H1 (cell line): ENCODE data around the gene SLC13A4. TPM values are rescaled to one million over a fixed set of nuclear protein-coding genes. Genes with fewer than 3 reads are reported as not detected.

ENCODE experiments used
- CTCF ChIA-PET: fragments of 300-600 bp; sonication (Branson Sonifier 250); formaldehyde crosslinking; loops from one replicate; lab custom pipeline; 2021; ENCODE audit not compliant: partially characterized antibody; lab: Charles Lee
- POLR2A ChIA-PET: fragments of 300-600 bp; sonication (Branson Sonifier 250); formaldehyde crosslinking; loops from one replicate; lab custom pipeline; 2021; ENCODE audit warnings: inconsistent platforms; ENCODE audit not compliant: partially characterized antibody; lab: Charles Lee
- DNase-seq, 2 experiments: peaks; one replicate each; pipeline versions ENCODE4 v3.0.0 to v3.0.0-alpha.2; 2010 to 2022; ENCODE audit warnings: low spot score in 2 of 2, low read depth in 1 of 2, mixed read lengths in 1 of 2
- FAIRE-seq: peaks from 2 replicates; lab custom pipeline; 2011; peaks lifted over from hg19 to GRCh38; lab: Jason Lieb, UNC
- H2AFZ ChIP-seq: 2 replicates; pipeline ENCODE4 v1.8.1; 2012; ENCODE audit warnings: low read length, inconsistent platforms
- H2AK5ac ChIP-seq: 2 replicates; pipeline ENCODE4 v1.6.1; 2013; ENCODE audit warnings: low read depth, low read length
- H2BK120ac ChIP-seq: replicated peaks from 2 replicates; pipeline ENCODE3; 2013; ENCODE audit warnings: low read depth, low read length, inconsistent platforms
- H2BK12ac ChIP-seq: 2 replicates; pipeline ENCODE4 v1.6.1; 2013; ENCODE audit warnings: low read depth, low read length
- H2BK15ac ChIP-seq: 2 replicates; pipeline ENCODE4 v1.6.1; 2013; ENCODE audit warnings: low read length
- H2BK20ac ChIP-seq: 2 replicates; pipeline ENCODE4 v1.6.1; 2013; ENCODE audit warnings: low read length
- H2BK5ac ChIP-seq: 2 replicates; pipeline ENCODE4 v1.6.1; 2013; ENCODE audit warnings: low read depth, low read length
- H3K14ac ChIP-seq: 2 replicates; pipeline ENCODE4 v1.6.1; 2013; ENCODE audit warnings: inconsistent platforms; ENCODE audit not compliant: insufficient read length
- H3K18ac ChIP-seq: 2 replicates; pipeline ENCODE4 v1.6.1; 2013; ENCODE audit warnings: low read length; ENCODE audit errors: extremely low read depth
- H3K23ac ChIP-seq: 2 replicates; pipeline ENCODE4 v1.6.1; 2013; ENCODE audit warnings: inconsistent platforms; ENCODE audit not compliant: insufficient read length
- H3K23me2 ChIP-seq: 2 replicates; pipeline ENCODE4 v1.6.1; 2013; ENCODE audit warnings: low read depth, low read length
- H3K27ac ChIP-seq: 2 replicates; pipeline ENCODE4 v1.6.1; 2011; ENCODE audit warnings: low read depth, low read length, inconsistent platforms
- H3K27me3 ChIP-seq, 4 experiments: replicated peaks in 1 of 4; 1 replicate in 1 of 4; 2 replicates in 3 of 4; pipeline versions ENCODE4 v1.6.1 to v1.8.1; 2011 to 2013; ENCODE audit warnings: low read length in 3 of 4, mild to moderate bottlenecking in 3 of 4, inconsistent platforms in 2 of 4, mixed read lengths in 2 of 4, moderate library complexity in 1 of 4; ENCODE audit not compliant: control insufficient read depth in 3 of 4, insufficient read depth in 3 of 4; ENCODE audit errors: extremely low read depth in 1 of 4
- H3K36me3 ChIP-seq, 4 experiments: 2 replicates each; pipeline versions ENCODE4 v1.6.1 to v1.8.1; 2011 to 2013; ENCODE audit warnings: mild to moderate bottlenecking in 4 of 4, low read length in 3 of 4, moderate library complexity in 2 of 4, control low read depth in 1 of 4, inconsistent platforms in 1 of 4; ENCODE audit not compliant: insufficient read depth in 4 of 4, control insufficient read depth in 2 of 4
- H3K4ac ChIP-seq: replicated peaks from 2 replicates; pipeline ENCODE3; 2013; ENCODE audit warnings: low read length, low read depth, mixed read lengths, inconsistent platforms; ENCODE audit not compliant: insufficient read length
- H3K4me1 ChIP-seq, 4 experiments: replicated peaks in 1 of 4; 1 replicate in 1 of 4; 2 replicates in 3 of 4; pipeline versions ENCODE4 v1.6.1 to v1.8.1; 2011 to 2013; ENCODE audit warnings: low read length in 3 of 4, inconsistent platforms in 2 of 4, mixed read lengths in 1 of 4; ENCODE audit not compliant: insufficient read depth in 4 of 4, control insufficient read depth in 3 of 4
- H3K4me2 ChIP-seq, 2 experiments: 2 replicates each; pipeline versions ENCODE4 v1.6.1 to v1.8.1; 2011 to 2013; ENCODE audit warnings: low read depth in 2 of 2, low read length in 2 of 2, control low read depth in 1 of 2, inconsistent platforms in 1 of 2, mild to moderate bottlenecking in 1 of 2; ENCODE audit not compliant: insufficient read depth in 1 of 2
- H3K4me3 ChIP-seq, 4 experiments: fragments of 200-600, 300-600 bp in 1 of 4; sonication (generic), shearing (Covaris generic), sonication (Bioruptor Twin) in 1 of 4; 2 replicates each; pipeline versions ENCODE4 v1.5.1 to v1.8.1; 2011 to 2016; ENCODE audit warnings: low read length in 4 of 4, low read depth in 3 of 4, control low read depth in 2 of 4, inconsistent platforms in 2 of 4, mild to moderate bottlenecking in 2 of 4, mixed read lengths in 1 of 4, moderate library complexity in 1 of 4; ENCODE audit not compliant: insufficient read depth in 2 of 4; ENCODE audit errors: extremely low read depth in 1 of 4
- H3K56ac ChIP-seq: replicated peaks from 2 replicates; pipeline ENCODE3; 2013; ENCODE audit warnings: low read depth, mild to moderate bottlenecking, mixed read lengths, low read length, inconsistent platforms; ENCODE audit not compliant: insufficient read length
- H3K79me1 ChIP-seq: 2 replicates; pipeline ENCODE4 v1.6.1; 2013; ENCODE audit warnings: low read depth, low read length, control low read depth
- H3K79me2 ChIP-seq, 2 experiments: 2 replicates each; pipeline versions ENCODE4 v1.6.1 to v1.8.1; 2012 to 2013; ENCODE audit warnings: low read length in 2 of 2, mild to moderate bottlenecking in 2 of 2, inconsistent platforms in 1 of 2; ENCODE audit not compliant: insufficient read depth in 2 of 2, control insufficient read depth in 1 of 2
- H3K9ac ChIP-seq, 4 experiments: replicated peaks in 1 of 4; 1 replicate in 1 of 4; 2 replicates in 3 of 4; pipeline versions ENCODE4 v1.6.1 to v1.8.1; 2011 to 2013; ENCODE audit warnings: low read depth in 3 of 4, low read length in 3 of 4, control low read depth in 2 of 4, mild to moderate bottlenecking in 2 of 4, moderate library complexity in 2 of 4, inconsistent platforms in 1 of 4; ENCODE audit errors: extremely low read depth in 1 of 4
- H3K9me3 ChIP-seq, 2 experiments: 2 replicates each; pipeline versions ENCODE4 v1.6.1 to v1.8.1; 2012 to 2013; ENCODE audit warnings: mild to moderate bottlenecking in 2 of 2, moderate library complexity in 2 of 2, control low read depth in 1 of 2, inconsistent platforms in 1 of 2, low read depth in 1 of 2, low read length in 1 of 2, mixed read lengths in 1 of 2; ENCODE audit not compliant: insufficient read depth in 2 of 2
- H4K20me1 ChIP-seq, 2 experiments: replicated peaks in 1 of 2; 2 replicates each; pipeline versions ENCODE3 to v1.8.1; 2011 to 2013; ENCODE audit warnings: inconsistent platforms in 2 of 2, low read length in 2 of 2, mild to moderate bottlenecking in 1 of 2; ENCODE audit not compliant: insufficient read depth in 2 of 2, control insufficient read depth in 1 of 2
- H4K5ac ChIP-seq: 2 replicates; pipeline ENCODE4 v1.6.1; 2013; ENCODE audit warnings: low read length, low read depth, mixed read lengths, inconsistent platforms; ENCODE audit not compliant: insufficient read length
- H4K8ac ChIP-seq: 2 replicates; pipeline ENCODE4 v1.8.0; 2013; ENCODE audit warnings: mild to moderate bottlenecking, moderate library complexity, low read length, inconsistent platforms; ENCODE audit not compliant: insufficient read depth; ENCODE audit errors: extremely low read depth
- H4K91ac ChIP-seq: replicated peaks from 2 replicates; pipeline ENCODE3; 2013; ENCODE audit warnings: low read length, mixed read lengths, inconsistent platforms; ENCODE audit not compliant: insufficient read length
- ASH2L ChIP-seq: fragments of 200-600, 300-600 bp; sonication (generic); IDR thresholded peaks from one replicate; pipeline ENCODE4 v1.7.1; 2017; ENCODE audit warnings: low read length
- BRCA1 ChIP-seq: IDR thresholded peaks from 2 replicates; pipeline ENCODE4 v1.6.1; 2012; ENCODE audit warnings: low read depth, low read length, improper control_type of control experiment
- E2F6 ChIP-seq: IDR thresholded peaks from 2 replicates; pipeline ENCODE4 v1.6.1; 2012; ENCODE audit warnings: inconsistent platforms
- EGR1 ChIP-seq: IDR thresholded peaks from 2 replicates; pipeline ENCODE4 v1.6.1; 2011; ENCODE audit warnings: low read depth, low read length, borderline replicate concordance
- EZH2 ChIP-seq: fragments of 200-600 bp; sonication (generic); IDR thresholded peaks from 2 replicates; pipeline ENCODE4 v1.7.1; 2012; ENCODE audit warnings: low read depth, mild to moderate bottlenecking, moderate library complexity, low read length, inconsistent platforms; ENCODE audit not compliant: severe bottlenecking
- FOSL1 ChIP-seq: IDR thresholded peaks from 2 replicates; pipeline ENCODE4 v1.6.1; 2011; ENCODE audit warnings: mild to moderate bottlenecking, low read depth, low read length, moderate library complexity; ENCODE audit not compliant: insufficient read depth
- HDAC2 ChIP-seq, 2 experiments: fragments of 300-600 bp in 1 of 2; sonication (generic) in 1 of 2; IDR thresholded peaks; 2 replicates each; pipeline ENCODE4 v1.6.1; 2011 to 2012; ENCODE audit warnings: low read depth in 2 of 2, low read length in 2 of 2, mild to moderate bottlenecking in 2 of 2, moderate library complexity in 2 of 2, borderline replicate concordance in 1 of 2, inconsistent platforms in 1 of 2
- HDAC6 ChIP-seq: IDR thresholded peaks from one replicate; pipeline ENCODE4 v1.7.1; 2012; ENCODE audit warnings: low read depth, mild to moderate bottlenecking, inconsistent platforms, low read length, moderate library complexity
- KDM5A ChIP-seq: fragments of 200-600 bp; IDR thresholded peaks from 2 replicates; pipeline ENCODE4 v1.7.1; 2012; ENCODE audit warnings: mild to moderate bottlenecking, low read length, inconsistent platforms, mixed read lengths
- NRF1 ChIP-seq: IDR thresholded peaks from 2 replicates; pipeline ENCODE4 v1.6.1; 2011; ENCODE audit warnings: mild to moderate bottlenecking, low read depth, low read length, improper control_type of control experiment
- WGBS, 2 experiments: shearing (Covaris generic) in 1 of 2; methylation state at CpG; one replicate each; pipeline versions ENCODE4 v1.1.6 to v1.1.7; 2013 to 2015; ENCODE audit warnings: low lambda C conversion rate in 2 of 2, mixed read lengths in 2 of 2, inconsistent platforms in 1 of 2, low coverage in 1 of 2, missing lambda C conversion rate in 1 of 2; ENCODE audit not compliant: insufficient replicate concordance in 2 of 2, insufficient coverage in 1 of 2, insufficient read length in 1 of 2; ENCODE audit errors: extremely low coverage in 1 of 2, missing lambda C conversion rate in 1 of 2; 5-methylcytosine and 5-hydroxymethylcytosine counted together
- polyA plus RNA-seq, 7 experiments: library from polyadenylated mRNA; depleted of rRNA in 3 of 7; stranded (reverse) in 5 of 7; unstranded in 2 of 7; fragments of >200 nt in 5 of 7; fragments of 200-250 nt in 2 of 7; gene quantifications; 1 replicate in 5 of 7; 2 replicates in 1 of 7; 4 replicates in 1 of 7; pipeline versions ENCODE4 v1.2.1 to v1.2.3, GENCODE V29; 2011 to 2013; ENCODE audit warnings: missing spikeins in 2 of 7, mixed read lengths in 2 of 7
- total RNA-seq: library from RNA; stranded (reverse); fragmentation: NEBNext Ultra II Directional; extraction: Animal tissue kit (Norgen Biotek cat#: 25700); gene quantifications from 2 replicates; pipeline ENCODE4 v1.2.1, GENCODE V29; 2021
- TF ChIP-seq, protein P1 (sequence below): IDR thresholded peaks from 2 replicates; pipeline ENCODE4 v1.6.1; 2011; ENCODE audit warnings: low read length, improper control_type of control experiment

SLC13A4 gene
- total and polyA plus RNA-seq, 2 of the 8 experiments (the other 6 are each of a cell fraction or from before 2014, with no cell fraction given), result 3.9 to 7.5 TPM

DNA sequence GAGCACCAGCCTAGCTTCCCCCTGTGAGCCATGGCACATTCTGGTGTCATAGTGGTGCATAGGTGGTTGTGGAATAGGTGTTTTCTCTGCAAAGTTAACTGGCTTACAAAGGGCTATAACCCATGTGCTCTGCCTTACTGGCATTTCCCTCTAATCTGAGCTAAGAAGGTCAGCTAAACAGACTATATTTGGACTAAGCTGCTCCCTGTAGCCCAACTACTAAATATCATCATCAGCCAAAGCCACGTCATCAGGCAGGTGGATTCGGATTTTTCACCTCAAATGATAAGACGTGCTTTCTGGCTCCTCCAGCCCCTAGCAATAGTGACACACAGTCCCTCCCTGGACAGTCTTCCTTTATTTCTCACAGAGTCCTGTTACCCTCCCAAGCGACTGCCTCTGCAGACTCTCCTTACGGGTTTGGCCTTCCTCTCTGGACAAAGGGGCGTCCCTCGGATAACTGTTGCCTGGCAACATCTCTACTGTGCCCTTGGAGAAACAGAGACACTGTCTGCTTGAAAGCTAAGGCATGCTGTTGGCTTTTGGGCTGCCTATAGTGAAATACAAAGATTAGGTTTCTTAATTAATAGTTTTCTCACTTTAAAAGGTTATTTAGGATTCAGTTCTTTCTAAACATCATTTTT lies 9.1 kb downstream of the SLC13A4 start:
- no peaks in the 10 kb centered on the region for H3K36me3 ChIP-seq
- no peak overlapping the region for H3K4me2 ChIP-seq
- H2AFZ ChIP-seq, result no peak overlapping the region
- no peak overlapping the region for H3K27ac ChIP-seq
- no peak overlapping the region for H2BK12ac ChIP-seq
- WGBS, 2 experiments, result 95% methylated on average over 7 of the region's 7 CpGs; no CpG with 5 or more reads in 1 of the 2 experiments
- CTCF ChIA-PET, result interaction anchor here (0.9 to 10.7 kb wide), 10 partner anchors 7 to 289 kb away, joined by 3 to 110 read pairs (median 4); partner anchors contain the start of genes SLC13A4 and STMP1
- POLR2A ChIA-PET, result no interaction called here
- no peak overlapping the region for H4K5ac ChIP-seq
- H3K9ac ChIP-seq, result no peak overlapping the region; a peak in 1 of 7 replicates
- no peak overlapping the region for H2AK5ac ChIP-seq
- no peak overlapping the region for H2BK120ac ChIP-seq
- H3K14ac ChIP-seq, result no peak overlapping the region
- H3K4ac ChIP-seq, result no peak overlapping the region
- peaks cover 0 to 5% of the 10 kb centered on the region in 2 experiments for H4K20me1 ChIP-seq
- DNase-seq (no peak), FAIRE-seq (no peak)
- no peak overlapping the region for H3K56ac ChIP-seq
- H3K9me3 ChIP-seq, result no peaks in the 10 kb centered on the region
- peaks cover 6% of the 10 kb centered on the region; the same call in 1 of the 2 replicates for H3K23me2 ChIP-seq
- H4K91ac ChIP-seq, result no peak overlapping the region
- no peak overlapping the region for H3K18ac ChIP-seq
- peaks cover 0 to 8% (median under 1%) of the 10 kb centered on the region in 4 experiments; a peak in 2 of 7 replicates for H3K4me1 ChIP-seq
- H3K4me3 ChIP-seq, result no peak overlapping the region
- H3K79me2 ChIP-seq, result no peaks in the 10 kb centered on the region
- no peaks in the 10 kb centered on the region for H3K79me1 ChIP-seq
- no peak overlapping the region for H4K8ac ChIP-seq
- no peak overlapping the region for H2BK5ac ChIP-seq
- H3K23ac ChIP-seq, result no peak overlapping the region
- no peak overlapping the region for H2BK15ac ChIP-seq
- H3K27me3 ChIP-seq, result no peaks in the 10 kb centered on the region
- no peak overlapping the region for H2BK20ac ChIP-seq
- no peak for TF ChIP-seq FOSL1
- no peak for TF ChIP-seq HDAC6
- no peak for TF ChIP-seq BRCA1
- TF ChIP-seq EZH2, result no peak
- no peak for TF ChIP-seq KDM5A
- TF ChIP-seq EGR1, result no peak
- TF ChIP-seq, protein P1, sequence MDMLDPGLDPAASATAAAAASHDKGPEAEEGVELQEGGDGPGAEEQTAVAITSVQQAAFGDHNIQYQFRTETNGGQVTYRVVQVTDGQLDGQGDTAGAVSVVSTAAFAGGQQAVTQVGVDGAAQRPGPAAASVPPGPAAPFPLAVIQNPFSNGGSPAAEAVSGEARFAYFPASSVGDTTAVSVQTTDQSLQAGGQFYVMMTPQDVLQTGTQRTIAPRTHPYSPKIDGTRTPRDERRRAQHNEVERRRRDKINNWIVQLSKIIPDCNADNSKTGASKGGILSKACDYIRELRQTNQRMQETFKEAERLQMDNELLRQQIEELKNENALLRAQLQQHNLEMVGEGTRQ, result no peak
- TF ChIP-seq ASH2L, result no peak
- no peak for TF ChIP-seq E2F6
- no peak for TF ChIP-seq HDAC2 (IDR thresholded peaks at IDR 0.05; ENCODE audit: borderline replicate concordance in 1 of 2, low read depth in 2 of 2, low read length in 2 of 2)
- TF ChIP-seq NRF1, result no peak
